NK-92 treated with Interleukin-12 subunit alpha and Interleukin-12 subunit beta, amount 100 ng/mL, for 24 hours (cell line): ENCODE data around the gene AMBN.

Source experiments
- DNase-seq: peaks from one replicate; lab custom pipeline; 2025; lab: John Stamatoyannopoulos, UW

AMBN gene, protein sequence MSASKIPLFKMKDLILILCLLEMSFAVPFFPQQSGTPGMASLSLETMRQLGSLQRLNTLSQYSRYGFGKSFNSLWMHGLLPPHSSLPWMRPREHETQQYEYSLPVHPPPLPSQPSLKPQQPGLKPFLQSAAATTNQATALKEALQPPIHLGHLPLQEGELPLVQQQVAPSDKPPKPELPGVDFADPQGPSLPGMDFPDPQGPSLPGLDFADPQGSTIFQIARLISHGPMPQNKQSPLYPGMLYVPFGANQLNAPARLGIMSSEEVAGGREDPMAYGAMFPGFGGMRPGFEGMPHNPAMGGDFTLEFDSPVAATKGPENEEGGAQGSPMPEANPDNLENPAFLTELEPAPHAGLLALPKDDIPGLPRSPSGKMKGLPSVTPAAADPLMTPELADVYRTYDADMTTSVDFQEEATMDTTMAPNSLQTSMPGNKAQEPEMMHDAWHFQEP

DNA sequence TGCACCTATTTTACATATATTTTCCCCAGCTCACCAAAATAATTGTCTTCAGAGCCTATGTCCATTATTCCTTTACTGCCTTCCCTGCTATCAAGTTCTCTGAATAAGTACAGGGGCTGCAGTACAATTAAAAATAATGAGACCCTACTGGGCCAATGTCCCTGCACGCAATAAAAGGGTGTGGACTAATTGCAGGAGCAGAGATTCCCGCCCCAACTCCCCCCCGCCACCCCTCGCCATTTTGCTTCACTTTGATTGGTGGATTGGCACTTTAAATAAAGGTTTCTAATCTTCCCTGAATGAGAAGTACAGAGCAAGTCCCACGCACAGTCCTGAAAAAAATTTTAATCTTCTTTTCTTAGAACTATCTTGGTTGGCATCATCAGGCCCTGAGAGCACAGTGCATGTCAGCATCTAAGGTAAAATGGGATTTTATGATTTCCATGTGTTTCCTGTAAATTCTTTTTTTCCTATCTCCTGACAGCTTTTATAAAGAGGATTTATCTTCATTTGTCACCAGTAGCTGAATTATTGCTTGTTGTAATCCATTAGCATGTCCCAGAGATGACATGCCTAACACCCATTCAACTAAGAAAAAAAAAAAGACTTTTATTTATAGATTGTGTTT lies at the start of gene AMBN:
Gene AMBN, plus strand, starts transcription at position 302 of the 628 bp plus-strand sequence. Its CDS starts 103 bp downstream, at position 405.
- DNase-seq, result no peak

DNA sequence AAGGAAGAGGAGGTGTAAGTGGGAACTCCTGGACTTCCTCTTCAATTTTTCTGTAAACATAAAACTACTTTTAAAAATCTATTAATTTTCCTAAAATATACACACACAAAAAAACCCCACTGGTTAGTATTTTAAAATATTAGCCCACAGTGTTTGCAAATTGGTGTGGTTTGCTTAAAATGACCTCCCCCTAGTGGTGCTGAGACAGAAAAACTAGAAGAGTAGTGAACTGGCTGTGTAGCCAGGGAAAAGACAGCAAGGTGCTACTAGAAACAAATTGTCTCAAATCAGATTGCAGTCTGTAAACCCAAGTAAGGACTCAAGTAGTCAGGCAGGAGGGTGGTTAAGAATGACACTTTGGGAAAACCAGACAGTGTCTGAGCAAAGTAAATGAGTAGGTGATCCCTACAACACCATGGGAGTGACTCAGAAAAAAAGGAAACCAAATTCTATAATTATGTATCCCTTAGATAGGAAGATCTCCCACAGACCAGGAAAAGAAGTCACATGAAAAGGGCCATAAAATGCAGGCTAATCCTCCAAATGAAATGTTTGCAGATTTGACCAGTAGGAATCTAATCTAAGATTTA lies 47.7 kb upstream of the AMBN start:
- DNase-seq, result no peak

GRCh38 chr4:70556856-70557255 lies 35.2 kb upstream of the AMBN start:
- no peak for DNase-seq

DNA sequence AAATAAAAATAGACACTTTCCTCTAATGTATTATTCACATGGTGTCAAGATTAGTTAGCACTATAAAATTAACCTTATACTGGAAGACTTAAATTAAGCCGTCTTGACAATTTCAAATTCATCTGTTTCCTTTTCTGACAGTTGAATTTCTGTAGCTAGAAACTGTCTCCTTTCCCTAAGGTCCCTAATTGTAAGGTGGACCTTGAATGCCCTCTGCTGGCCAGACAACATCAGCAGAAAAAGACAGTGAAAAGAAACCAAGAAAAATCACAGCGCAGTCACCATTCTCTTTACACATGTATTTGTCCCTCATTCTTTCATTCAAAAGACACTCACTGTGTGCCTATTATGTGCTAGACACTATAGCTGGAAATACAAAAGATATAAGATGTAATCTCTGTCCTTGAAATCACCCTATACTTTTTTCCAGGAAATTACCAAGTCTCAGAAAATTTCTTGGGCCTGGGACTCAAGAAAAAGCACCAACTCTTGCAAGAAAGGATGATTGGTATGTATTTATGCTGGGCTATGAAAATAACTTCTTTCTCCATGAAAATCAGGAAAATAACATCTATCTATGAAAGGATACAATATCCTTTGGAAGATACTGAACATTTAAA lies 32.7 kb upstream of the AMBN start:
- DNase-seq, result peak; percentile 0

DNA sequence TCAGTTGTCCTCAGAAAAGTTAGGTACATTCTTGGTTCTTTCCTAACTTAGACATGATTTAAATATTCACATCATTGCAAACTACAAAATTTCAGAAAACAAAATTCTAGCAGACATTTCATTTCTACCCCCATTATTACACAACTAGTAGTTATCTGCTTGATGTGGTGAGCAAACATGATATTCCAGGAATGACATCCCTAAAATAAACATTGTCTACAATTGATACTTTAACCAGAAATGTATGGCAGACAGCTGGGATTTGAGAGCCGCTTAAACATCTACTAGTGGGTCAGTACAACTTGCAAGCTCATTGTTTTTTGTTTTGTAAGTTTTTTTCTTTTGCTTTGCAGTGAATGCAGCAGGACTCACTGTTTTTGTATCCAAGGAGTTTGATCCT lies 32.1 kb upstream of the AMBN start:
- no peak for DNase-seq

DNA sequence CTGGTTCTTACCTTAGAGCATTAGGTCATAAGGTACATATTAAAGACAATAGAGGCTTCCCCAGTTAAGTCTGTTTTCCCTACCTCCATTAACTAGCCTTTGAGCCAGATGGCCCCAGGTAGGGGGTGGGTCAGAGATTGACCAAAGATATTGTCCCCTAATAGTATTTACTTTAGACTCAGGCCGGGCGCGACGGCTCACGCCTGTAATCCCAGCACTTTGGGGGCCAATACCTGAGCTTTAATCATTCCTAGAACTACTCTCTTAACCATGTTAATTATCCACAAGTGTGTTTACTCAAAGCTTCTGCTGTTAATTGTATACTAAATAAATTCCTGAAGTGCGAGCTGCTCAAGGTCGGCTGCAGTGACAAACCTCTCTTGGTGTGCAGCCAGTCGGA lies 28.0 kb upstream of the AMBN start:
- no peak for DNase-seq

- no peak for DNase-seq
Observed at GRCh38 chr4:70570796-70571195, 21.3 kb upstream of the AMBN start.

DNA sequence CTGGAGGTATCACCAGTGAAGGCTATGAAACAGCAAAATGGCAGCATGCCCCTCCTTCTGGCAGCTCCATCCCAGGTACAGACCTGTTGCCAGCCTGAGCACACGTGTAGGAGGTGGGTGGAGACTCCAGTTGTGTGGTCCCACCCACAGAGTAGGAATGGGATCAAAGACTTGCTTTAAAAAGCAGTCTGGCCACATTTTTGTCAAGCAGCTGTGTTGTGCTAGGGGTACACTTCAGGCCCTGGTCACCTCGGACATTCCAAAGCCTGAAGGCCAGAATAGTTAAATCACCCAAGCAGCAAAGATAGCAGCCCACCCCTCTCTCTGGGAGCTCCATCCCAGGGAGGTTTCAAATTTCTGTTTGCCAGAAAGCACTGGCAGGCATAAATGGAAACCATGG lies 20.3 kb upstream of the AMBN start:
- DNase-seq, result no peak

- DNase-seq, result no peak
Observed at GRCh38 chr4:70575964-70576363, 16.1 kb upstream of the AMBN start.

GRCh38 chr4:70577220-70577927 lies 14.7 kb upstream of the AMBN start:
- no peak for DNase-seq

GRCh38 chr4:70581980-70582379 lies 10.1 kb upstream of the AMBN start:
- DNase-seq, result no peak

GRCh38 chr4:70583952-70584834 lies 7.9 kb upstream of the AMBN start:
- no peak for DNase-seq

GRCh38 chr4:70586841-70587240 lies 5.2 kb upstream of the AMBN start:
- no peak for DNase-seq

GRCh38 chr4:70589785-70590184 lies 2.3 kb upstream of the AMBN start:
- DNase-seq, result no peak

- DNase-seq, result no peak
Observed at GRCh38 chr4:70594196-70594595, 2.1 kb downstream of the AMBN start.

- no peak for DNase-seq
Observed at GRCh38 chr4:70600305-70600704, 8.2 kb downstream of the AMBN start.

DNA sequence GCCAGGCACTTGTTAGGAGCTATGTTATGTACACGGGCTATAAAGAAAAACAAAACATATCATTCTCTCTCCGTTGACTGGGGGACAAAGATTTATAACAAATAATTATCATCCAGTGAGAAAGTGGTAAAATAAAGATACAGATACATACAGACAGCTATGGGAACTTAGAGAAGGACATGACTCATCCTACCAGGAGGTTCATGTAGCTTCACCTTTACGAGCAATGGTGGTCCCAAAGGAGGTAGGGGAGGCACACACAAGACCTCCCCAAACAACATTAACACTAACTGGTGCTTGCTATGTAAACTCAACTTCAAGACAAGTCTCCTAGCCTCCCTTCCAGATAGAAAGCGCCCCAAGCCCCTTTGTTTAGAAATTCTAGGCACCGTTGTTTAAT lies 8.9 kb downstream of the AMBN start:
- no peak for DNase-seq

DNA sequence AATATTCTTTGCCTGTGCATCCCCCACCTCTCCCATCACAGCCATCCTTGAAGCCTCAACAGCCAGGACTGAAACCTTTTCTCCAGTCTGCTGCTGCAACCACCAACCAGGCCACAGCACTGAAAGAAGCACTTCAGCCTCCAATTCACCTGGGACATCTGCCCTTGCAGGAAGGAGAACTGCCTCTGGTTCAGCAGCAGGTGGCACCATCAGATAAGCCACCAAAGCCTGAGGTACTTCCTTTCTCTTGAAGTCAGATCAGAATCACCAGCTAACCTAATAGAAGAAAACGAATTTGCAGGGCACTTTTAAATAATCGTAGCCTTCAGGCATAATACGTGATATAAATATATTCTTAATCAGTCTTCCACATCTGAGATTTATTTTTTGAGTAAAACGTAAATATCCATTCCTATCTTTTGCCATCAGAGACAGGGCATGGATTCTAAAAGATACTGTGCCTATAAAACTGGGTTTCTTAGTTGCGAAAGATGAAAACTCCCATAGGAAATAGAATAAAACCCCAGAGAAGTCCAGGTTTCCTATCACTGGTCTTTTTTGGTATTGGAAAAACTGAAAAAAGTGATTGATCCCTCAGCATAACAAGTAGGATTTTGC lies 9.5 kb downstream of the AMBN start:
- peak; percentile 11 for DNase-seq

- no peak for DNase-seq
Observed at GRCh38 chr4:70603856-70604255, 11.8 kb downstream of the AMBN start.

DNA sequence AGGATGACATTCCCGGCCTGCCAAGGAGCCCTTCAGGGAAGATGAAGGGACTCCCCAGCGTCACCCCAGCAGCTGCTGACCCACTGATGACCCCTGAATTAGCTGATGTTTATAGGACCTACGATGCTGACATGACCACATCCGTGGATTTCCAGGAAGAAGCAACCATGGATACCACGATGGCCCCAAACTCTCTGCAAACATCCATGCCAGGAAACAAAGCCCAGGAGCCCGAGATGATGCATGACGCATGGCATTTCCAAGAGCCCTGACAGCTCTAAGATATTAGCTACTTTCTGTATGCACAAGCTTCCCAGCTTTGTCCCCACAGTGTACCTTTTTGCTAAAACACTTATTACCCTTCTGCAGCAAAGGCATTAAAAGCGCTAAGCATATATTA lies 14.4 kb downstream of the AMBN start:
- DNase-seq, result no peak
